Immature natural killer cell (primary cell): ENCODE results near the gene GUCD1. TPM values are rescaled to one million over a fixed set of nuclear protein-coding genes. Genes with fewer than 3 reads are reported as not detected.
A peak's percentile ranks its signal among the peaks of the same experiment; 100 is the strongest.
"Not testable (repeated sequence)": the region's sequence is repeated elsewhere in the genome, so short reads cannot be mapped to it uniquely, and the experiment has no call there.

Experiments used
- DNase-seq, 3 donors: peaks; one replicate each; pipeline ENCODE4 v3.0.0; 2022; ENCODE audit warnings: mixed read lengths in 1 of 3
- H3K27ac Mint-ChIP-seq, 6 donors: one replicate each; pipeline ENCODE4 v1.8.0; 2020; ENCODE audit warnings: mixed read lengths in 6 of 6, mild to moderate bottlenecking in 5 of 6, inconsistent platforms in 4 of 6, moderate library complexity in 3 of 6
- H3K27me3 Mint-ChIP-seq, 3 donors: one replicate each; pipeline ENCODE4 v1.8.0; 2020 to 2021; ENCODE audit warnings: low read depth in 3 of 3, mild to moderate bottlenecking in 3 of 3, mixed read lengths in 3 of 3, moderate library complexity in 3 of 3, inconsistent platforms in 1 of 3
- H3K36me3 Mint-ChIP-seq, 3 donors: one replicate each; pipeline ENCODE4 v1.8.0; 2020; ENCODE audit warnings: mixed read lengths in 3 of 3, inconsistent platforms in 2 of 3, mild to moderate bottlenecking in 2 of 3
- H3K4me1 Mint-ChIP-seq, 2 donors: one replicate each; pipeline ENCODE4 v1.8.0; 2020; ENCODE audit warnings: inconsistent platforms in 2 of 2, mild to moderate bottlenecking in 2 of 2, mixed read lengths in 2 of 2, moderate library complexity in 1 of 2
- H3K4me3 Mint-ChIP-seq, 5 donors: one replicate each; pipeline ENCODE4 v1.8.0; 2020; ENCODE audit warnings: mild to moderate bottlenecking in 5 of 5, mixed read lengths in 5 of 5, inconsistent platforms in 3 of 5, moderate library complexity in 3 of 5
- H3K9me3 Mint-ChIP-seq, 6 donors: one replicate each; pipeline ENCODE4 v1.8.0; 2020; ENCODE audit warnings: mild to moderate bottlenecking in 6 of 6, mixed read lengths in 6 of 6, inconsistent platforms in 4 of 6, moderate library complexity in 3 of 6
- polyA plus RNA-seq, 3 donors: library from polyadenylated mRNA; unstranded; fragments of 300-500 nt; fragmentation: Illumina TruSeq; gene quantifications; one replicate each; pipeline ENCODE4 v1.2.3, GENCODE V29; 2021

GUCD1 gene
- polyA plus RNA-seq, 3 donors from 2014 or later, result 41.1 to 65.1 (median 64.1) TPM

- Mint-ChIP-seq H3K36me3 (no peaks in the 10 kb centered on the region), H3K27ac (peak overlapping the region in 1 of 6 donors; percentile 45), H3K4me1 (peaks cover 5 to 9% of the 10 kb centered on the region in 2 donors), H3K4me3 (peak overlapping the region in 3 of 5 donors; percentile 35 to 77 (median 74)), H3K27me3 (peaks cover 0 to 4% (median 2%) of the 10 kb centered on the region in 3 donors), H3K9me3 (no peaks in the 10 kb centered on the region)
- DNase-seq, result no peak
Measured at GRCh38 chr22:24593836-24594568, 39.1 kb upstream of the GUCD1 start.

GRCh38 chr22:24593559-24593835 lies 38.6 kb upstream of the GUCD1 start:
- not testable (repeated sequence) for DNase-seq, H3K27me3 Mint-ChIP-seq, H3K36me3 Mint-ChIP-seq, H3K9me3 Mint-ChIP-seq, H3K4me1 Mint-ChIP-seq
- peak overlapping the region in 1 of 6 donors; percentile 22 for H3K27ac Mint-ChIP-seq
- peak overlapping the region; percentile 68 to 78 (median 77) for H3K4me3 Mint-ChIP-seq

GRCh38 chr22:24592851-24593558 lies 38.1 kb upstream of the GUCD1 start, which contains the start of gene LRRC75B:
Gene LRRC75B (minus strand): TSS chr22:24593073. CDS start chr22:24593039, 34 bp downstream.
- Mint-ChIP-seq H3K4me3 (peak within 1 kb of the TSS; percentile 84 to 92 (median 88)), H3K27me3 (peaks cover 0 to 4% (median 2%) of the 10 kb centered on the region in 3 donors), H3K4me1 (peaks cover 5 to 9% of the 10 kb centered on the region in 2 donors), H3K36me3 (no peaks in the 10 kb centered on the region), H3K27ac (peak within 1 kb of the TSS in 3 of 6 donors; percentile 80 to 92 (median 81)), H3K9me3 (no peaks in the 10 kb centered on the region)
- peak; percentile 56 to 60 (median 58) for DNase-seq

GRCh38 chr22:24592058-24592850 lies 37.3 kb upstream of the GUCD1 start:
- H3K36me3 Mint-ChIP-seq, result no peaks in the 10 kb centered on the region
- H3K4me3 Mint-ChIP-seq, result peak overlapping the region; percentile 84 to 92 (median 88)
- no peak for DNase-seq
- peaks cover 0 to 4% (median 2%) of the 10 kb centered on the region in 3 donors for H3K27me3 Mint-ChIP-seq
- H3K9me3 Mint-ChIP-seq, result no peaks in the 10 kb centered on the region
- peak overlapping the region in 3 of 6 donors; percentile 80 to 92 (median 81) for H3K27ac Mint-ChIP-seq
- H3K4me1 Mint-ChIP-seq, result peaks cover 5 to 9% of the 10 kb centered on the region in 2 donors

GRCh38 chr22:24591286-24591830 lies 36.4 kb upstream of the GUCD1 start:
- Mint-ChIP-seq H3K9me3 (no peaks in the 10 kb centered on the region), H3K27ac (no peak overlapping the region), H3K36me3 (no peaks in the 10 kb centered on the region), H3K4me1 (peaks cover 5 to 9% of the 10 kb centered on the region in 2 donors), H3K4me3 (peak overlapping the region in 3 of 5 donors; percentile 5 to 24 (median 14)), H3K27me3 (peaks cover 0 to 4% (median 2%) of the 10 kb centered on the region in 3 donors)
- DNase-seq, result no peak

GRCh38 chr22:24590596-24591173 lies 35.7 kb upstream of the GUCD1 start:
- Mint-ChIP-seq H3K27me3 (peaks cover 0 to 4% (median 2%) of the 10 kb centered on the region in 3 donors), H3K9me3 (no peaks in the 10 kb centered on the region), H3K4me3 (peak overlapping the region in 2 of 5 donors; percentile 25 to 63), H3K36me3 (no peaks in the 10 kb centered on the region), H3K4me1 (peaks cover 5 to 9% of the 10 kb centered on the region in 2 donors), H3K27ac (peak overlapping the region in 1 of 6 donors; percentile 34)
- DNase-seq, result no peak

GRCh38 chr22:24589518-24590030 lies 34.6 kb upstream of the GUCD1 start:
- no peak for DNase-seq
- Mint-ChIP-seq H3K36me3 (no peaks in the 10 kb centered on the region), H3K9me3 (no peaks in the 10 kb centered on the region), H3K27me3 (peaks cover 0 to 4% (median 0%) of the 10 kb centered on the region in 3 donors), H3K27ac (no peak overlapping the region), H3K4me3 (no peak overlapping the region), H3K4me1 (peaks cover 5 to 9% of the 10 kb centered on the region in 2 donors)

- Mint-ChIP-seq H3K4me1 (peaks cover 5 to 9% of the 10 kb centered on the region in 2 donors), H3K27ac (no peak overlapping the region), H3K9me3 (no peaks in the 10 kb centered on the region), H3K4me3 (no peak overlapping the region), H3K36me3 (no peaks in the 10 kb centered on the region), H3K27me3 (peaks cover 0 to 2% (median 0%) of the 10 kb centered on the region in 3 donors)
- no peak for DNase-seq
Measured at GRCh38 chr22:24588757-24589481, 34.0 kb upstream of the GUCD1 start.

GRCh38 chr22:24588381-24588756 lies 33.4 kb upstream of the GUCD1 start:
- H3K27me3 Mint-ChIP-seq, result peaks cover 0 to 2% (median 0%) of the 10 kb centered on the region in 3 donors
- no peak overlapping the region for H3K27ac Mint-ChIP-seq
- H3K4me3 Mint-ChIP-seq, result no peak overlapping the region
- no peak for DNase-seq
- H3K9me3 Mint-ChIP-seq, result no peaks in the 10 kb centered on the region
- no peaks in the 10 kb centered on the region for H3K36me3 Mint-ChIP-seq
- peaks cover 5 to 8% of the 10 kb centered on the region in 2 donors for H3K4me1 Mint-ChIP-seq

- peak overlapping the region in 1 of 6 donors; percentile 28 for H3K27ac Mint-ChIP-seq
- H3K4me3 Mint-ChIP-seq, result no peak overlapping the region
- peaks cover 0 to 2% (median 0%) of the 10 kb centered on the region in 3 donors for H3K27me3 Mint-ChIP-seq
- no peaks in the 10 kb centered on the region for H3K36me3 Mint-ChIP-seq
- peaks cover 5% of the 10 kb centered on the region in 2 donors for H3K4me1 Mint-ChIP-seq
- DNase-seq, result no peak
- H3K9me3 Mint-ChIP-seq, result no peaks in the 10 kb centered on the region
Measured at GRCh38 chr22:24587948-24588347, 33.0 kb upstream of the GUCD1 start.

- Mint-ChIP-seq H3K4me1 (peaks cover 2% of the 10 kb centered on the region in 2 donors), H3K4me3 (no peak overlapping the region), H3K27me3 (peaks cover 0 to 2% (median 0%) of the 10 kb centered on the region in 3 donors), H3K36me3 (no peaks in the 10 kb centered on the region), H3K9me3 (no peaks in the 10 kb centered on the region), H3K27ac (no peak overlapping the region)
- DNase-seq, result no peak
Measured at GRCh38 chr22:24587251-24587650, 32.3 kb upstream of the GUCD1 start.

GRCh38 chr22:24585927-24586546 lies 31.1 kb upstream of the GUCD1 start:
- H3K27me3 Mint-ChIP-seq, result peaks cover 0 to 2% (median 0%) of the 10 kb centered on the region in 3 donors
- H3K36me3 Mint-ChIP-seq, result no peaks in the 10 kb centered on the region
- no peak overlapping the region for H3K4me3 Mint-ChIP-seq
- no peak for DNase-seq
- H3K27ac Mint-ChIP-seq, result no peak overlapping the region
- H3K9me3 Mint-ChIP-seq, result no peaks in the 10 kb centered on the region
- H3K4me1 Mint-ChIP-seq, result no peaks in the 10 kb centered on the region
